ENCODE data around the gene SH3RF2. TPM values are rescaled to one million over a fixed set of nuclear protein-coding genes. Genes with fewer than 3 reads are reported as not detected.

Gene SH3RF2
- total RNA-seq, 2 experiments from 2014 or later, result 0.12 TPM; not detected in 1

GRCh38 chr5:146068977-146069779 is 132.8 kb downstream of the SH3RF2 start:
- Mint-ChIP-seq H3K36me3 (no peaks in the 10 kb centered on the region), H3K9me3 (no peaks in the 10 kb centered on the region), H3K4me1 (ENCODE audit: low read depth) (no peaks in the 10 kb centered on the region), H3K27ac (no peak overlapping the region), H3K4me3 (no peak overlapping the region), H3K27me3 (no peaks in the 10 kb centered on the region)
- ChIA-PET CTCF (no interaction called here), POLR2A (no interaction called here)
- intact Hi-C loops (cut with micrococcal nuclease), result no loop called here
- no peak for DNase-seq

- no peak overlapping the region for H3K4me3 Mint-ChIP-seq
- intact Hi-C loops (cut with micrococcal nuclease), result no loop called here
- H3K36me3 Mint-ChIP-seq, result no peaks in the 10 kb centered on the region
- no peak for DNase-seq
- H3K27me3 Mint-ChIP-seq, result peaks cover 1% of the 10 kb centered on the region
- no peaks in the 10 kb centered on the region for H3K9me3 Mint-ChIP-seq
- ChIA-PET POLR2A (no interaction called here), CTCF (no interaction called here)
- no peaks in the 10 kb centered on the region for H3K4me1 Mint-ChIP-seq (ENCODE audit: low read depth)
- H3K27ac Mint-ChIP-seq, result no peak overlapping the region
Observed at GRCh38 chr5:146069780-146070099, 133.4 kb downstream of the SH3RF2 start.

- POLR2A ChIA-PET, result no interaction called here
- Mint-ChIP-seq H3K9me3 (no peaks in the 10 kb centered on the region), H3K4me1 (ENCODE audit: low read depth) (no peaks in the 10 kb centered on the region), H3K36me3 (no peaks in the 10 kb centered on the region), H3K27ac (no peak overlapping the region), H3K4me3 (no peak overlapping the region), H3K27me3 (peaks cover 1% of the 10 kb centered on the region)
- no peak for DNase-seq
- intact Hi-C loops (cut with micrococcal nuclease), result no loop called here
- CTCF ChIA-PET, result no interaction called here
Observed at GRCh38 chr5:146070746-146071145, 134.4 kb downstream of the SH3RF2 start.

- ChIA-PET CTCF (no interaction called here), POLR2A (no interaction called here)
- Mint-ChIP-seq H3K27ac (no peak overlapping the region), H3K9me3 (no peaks in the 10 kb centered on the region), H3K4me3 (no peak overlapping the region), H3K4me1 (ENCODE audit: low read depth) (no peaks in the 10 kb centered on the region), H3K27me3 (peaks cover 1% of the 10 kb centered on the region), H3K36me3 (no peaks in the 10 kb centered on the region)
- intact Hi-C loops (cut with micrococcal nuclease), result no loop called here
- DNase-seq, result no peak
Observed at GRCh38 chr5:146071171-146071570, 134.8 kb downstream of the SH3RF2 start.

GRCh38 chr5:146072595-146072994 is 136.2 kb downstream of the SH3RF2 start:
- peaks cover 4% of the 10 kb centered on the region for H3K27me3 Mint-ChIP-seq
- no peaks in the 10 kb centered on the region for H3K4me1 Mint-ChIP-seq (ENCODE audit: low read depth)
- DNase-seq, result no peak
- H3K27ac Mint-ChIP-seq, result no peak overlapping the region
- no peak overlapping the region for H3K4me3 Mint-ChIP-seq
- intact Hi-C loops (cut with micrococcal nuclease), result no loop called here
- no peaks in the 10 kb centered on the region for H3K9me3 Mint-ChIP-seq
- ChIA-PET CTCF (interaction anchor here (0.8 kb wide), 1 partner anchor 31 kb away, joined by 3 read pairs; no protein-coding TSS in a partner anchor), POLR2A (interaction anchor here (0.6 kb wide), 1 partner anchor 387 kb away, joined by 3 read pairs; no protein-coding TSS in a partner anchor)
- no peaks in the 10 kb centered on the region for H3K36me3 Mint-ChIP-seq

GRCh38 chr5:146073239-146073900 is 137.0 kb downstream of the SH3RF2 start:
- POLR2A ChIA-PET, result no interaction called here
- H3K4me1 Mint-ChIP-seq (ENCODE audit: low read depth), result no peaks in the 10 kb centered on the region
- H3K36me3 Mint-ChIP-seq, result no peaks in the 10 kb centered on the region
- DNase-seq, result no peak
- no peak overlapping the region for H3K4me3 Mint-ChIP-seq
- H3K27ac Mint-ChIP-seq, result no peak overlapping the region
- peaks cover 4% of the 10 kb centered on the region for H3K27me3 Mint-ChIP-seq
- CTCF ChIA-PET, result no interaction called here
- no peaks in the 10 kb centered on the region for H3K9me3 Mint-ChIP-seq
- intact Hi-C loops (cut with micrococcal nuclease), result no loop called here

- no peaks in the 10 kb centered on the region for H3K36me3 Mint-ChIP-seq
- intact Hi-C loops (cut with micrococcal nuclease), result no loop called here
- ChIA-PET CTCF (no interaction called here), POLR2A (no interaction called here)
- H3K4me1 Mint-ChIP-seq (ENCODE audit: low read depth), result peaks cover 9% of the 10 kb centered on the region
- no peak overlapping the region for H3K4me3 Mint-ChIP-seq
- no peak for DNase-seq
- H3K27ac Mint-ChIP-seq, result no peak overlapping the region
- H3K27me3 Mint-ChIP-seq, result peaks cover 6% of the 10 kb centered on the region
- H3K9me3 Mint-ChIP-seq, result no peaks in the 10 kb centered on the region
Observed at GRCh38 chr5:146076028-146076427, 139.7 kb downstream of the SH3RF2 start.

GRCh38 chr5:146076455-146076854 is 140.1 kb downstream of the SH3RF2 start:
- intact Hi-C loops (cut with micrococcal nuclease), result no loop called here
- ChIA-PET CTCF (no interaction called here), POLR2A (no interaction called here)
- Mint-ChIP-seq H3K9me3 (no peaks in the 10 kb centered on the region), H3K27me3 (peaks cover 8% of the 10 kb centered on the region), H3K4me3 (no peak overlapping the region), H3K4me1 (ENCODE audit: low read depth) (peaks cover 9% of the 10 kb centered on the region), H3K27ac (no peak overlapping the region), H3K36me3 (no peaks in the 10 kb centered on the region)
- DNase-seq, result no peak

GRCh38 chr5:146078566-146078965 is 142.2 kb downstream of the SH3RF2 start:
- Mint-ChIP-seq H3K27me3 (peaks cover 11% of the 10 kb centered on the region), H3K36me3 (no peaks in the 10 kb centered on the region), H3K4me3 (no peak overlapping the region), H3K9me3 (no peaks in the 10 kb centered on the region), H3K27ac (no peak overlapping the region), H3K4me1 (ENCODE audit: low read depth) (peaks cover 9% of the 10 kb centered on the region)
- POLR2A ChIA-PET, result no interaction called here
- DNase-seq, result no peak
- intact Hi-C loops (cut with micrococcal nuclease), result no loop called here
- CTCF ChIA-PET, result no interaction called here

- POLR2A ChIA-PET, result no interaction called here
- CTCF ChIA-PET, result no interaction called here
- Mint-ChIP-seq H3K27ac (no peak overlapping the region), H3K36me3 (no peaks in the 10 kb centered on the region), H3K4me3 (no peak overlapping the region), H3K4me1 (ENCODE audit: low read depth) (peaks cover 9% of the 10 kb centered on the region), H3K27me3 (peaks cover 12% of the 10 kb centered on the region), H3K9me3 (no peaks in the 10 kb centered on the region)
- intact Hi-C loops (cut with micrococcal nuclease), result no loop called here
- DNase-seq, result peak; percentile 26
Observed at GRCh38 chr5:146079695-146080373, 143.5 kb downstream of the SH3RF2 start.

- H3K27me3 Mint-ChIP-seq, result peaks cover 12% of the 10 kb centered on the region
- ChIA-PET CTCF (no interaction called here), POLR2A (no interaction called here)
- DNase-seq, result no peak
- peaks cover 9% of the 10 kb centered on the region for H3K4me1 Mint-ChIP-seq (ENCODE audit: low read depth)
- no peak overlapping the region for H3K4me3 Mint-ChIP-seq
- no peaks in the 10 kb centered on the region for H3K9me3 Mint-ChIP-seq
- no peaks in the 10 kb centered on the region for H3K36me3 Mint-ChIP-seq
- intact Hi-C loops (cut with micrococcal nuclease), result no loop called here
- H3K27ac Mint-ChIP-seq, result no peak overlapping the region
Observed at GRCh38 chr5:146081556-146081955, 145.2 kb downstream of the SH3RF2 start.

- ChIA-PET POLR2A (no interaction called here), CTCF (no interaction called here)
- DNase-seq, result no peak
- intact Hi-C loops (cut with micrococcal nuclease), result no loop called here
- Mint-ChIP-seq H3K27me3 (peaks cover 10% of the 10 kb centered on the region), H3K9me3 (no peaks in the 10 kb centered on the region), H3K27ac (no peak overlapping the region), H3K36me3 (no peaks in the 10 kb centered on the region), H3K4me1 (ENCODE audit: low read depth) (peaks cover 9% of the 10 kb centered on the region), H3K4me3 (no peak overlapping the region)
Observed at GRCh38 chr5:146082798-146083197, 146.4 kb downstream of the SH3RF2 start.

- no peak overlapping the region for H3K27ac Mint-ChIP-seq
- POLR2A ChIA-PET, result interaction anchor here (0.6 kb wide), 1 partner anchor 392 kb away, joined by 4 read pairs; no protein-coding TSS in a partner anchor
- CTCF ChIA-PET, result no interaction called here
Observed at GRCh38 chr5:146084376-146084775, 148.0 kb downstream of the SH3RF2 start.

More at GRCh38 chr5:146084376-146084775, 148.0 kb downstream of the SH3RF2 start:
- H3K27me3 Mint-ChIP-seq, result peaks cover 8% of the 10 kb centered on the region
- H3K36me3 Mint-ChIP-seq, result no peaks in the 10 kb centered on the region
- intact Hi-C loops (cut with micrococcal nuclease), result no loop called here
- no peak for DNase-seq
- no peaks in the 10 kb centered on the region for H3K9me3 Mint-ChIP-seq
- H3K4me3 Mint-ChIP-seq, result no peak overlapping the region
- peaks cover 7% of the 10 kb centered on the region for H3K4me1 Mint-ChIP-seq (ENCODE audit: low read depth)

Measured in activated CD4-positive, alpha-beta memory T cell treated with anti-CD3 and anti-CD28 coated beads for 36 hours (primary cell).